HG03432 (cell line): ENCODE results near the gene TTC23.

Experiments used
- ATAC-seq: cut with Tn5 transposase; IDR thresholded peaks from one replicate; pipeline ENCODE4 v1.9.1; 2021; ENCODE audit warnings: mild to moderate bottlenecking, moderate library complexity; ENCODE audit not compliant: unreplicated experiment

The TTC23 gene

GRCh38 chr15:99106417-99107220 is 142.8 kb downstream of the TTC23 start:
- ATAC-seq: no peak

GRCh38 chr15:99105514-99106341 is 143.7 kb downstream of the TTC23 start:
- peak; percentile 41 for ATAC-seq

- peak; percentile 84 for ATAC-seq
Observed at GRCh38 chr15:99104788-99105513, 144.4 kb downstream of the TTC23 start, which contains the start of gene SYNM. TSS of gene SYNM (plus strand) at chr15:99105080. CDS start at chr15:99105200, 120 bp downstream.

GRCh38 chr15:99103279-99103678 is 146.1 kb downstream of the TTC23 start:
- ATAC-seq: no peak

- ATAC-seq: no peak
Observed at GRCh38 chr15:99102332-99103235, 146.8 kb downstream of the TTC23 start.

GRCh38 chr15:99101501-99101900 is 147.9 kb downstream of the TTC23 start:
- no peak for ATAC-seq

GRCh38 chr15:99100245-99101173 is 148.9 kb downstream of the TTC23 start:
- ATAC-seq: peak; percentile 36

GRCh38 chr15:99099661-99100060 is 149.7 kb downstream of the TTC23 start:
- ATAC-seq: no peak

GRCh38 chr15:99098991-99099390 is 150.4 kb downstream of the TTC23 start:
- no peak for ATAC-seq

- no peak for ATAC-seq
Observed at GRCh38 chr15:99098426-99098825, 151.0 kb downstream of the TTC23 start.

- no peak for ATAC-seq
Observed at GRCh38 chr15:99097441-99098410, 151.7 kb downstream of the TTC23 start.

GRCh38 chr15:99096894-99097426 is 152.4 kb downstream of the TTC23 start:
- no peak for ATAC-seq

GRCh38 chr15:99096173-99096893 is 153.0 kb downstream of the TTC23 start:
- no peak for ATAC-seq

- no peak for ATAC-seq
Observed at GRCh38 chr15:99095626-99096025, 153.8 kb downstream of the TTC23 start.

- ATAC-seq: no peak
Observed at GRCh38 chr15:99092554-99093172, 156.7 kb downstream of the TTC23 start.

GRCh38 chr15:99090938-99091337 is 158.4 kb downstream of the TTC23 start:
- ATAC-seq: no peak
